ENCODE measurements around the gene CELSR1. TPM values are rescaled to one million over a fixed set of nuclear protein-coding genes. Genes with fewer than 3 reads are reported as not detected.
A peak's percentile ranks its signal among the peaks of the same experiment; 100 is the strongest.

CELSR1 gene
- total and polyA plus RNA-seq, 3 experiments from 2014 or later: 0.15 to 0.33 (median 0.30) TPM

GRCh38 chr22:46443850-46444389 is 93.5 kb downstream of the CELSR1 start:
- H3K27ac ChIP-seq (ENCODE audit: low read depth, low read length): no peak overlapping the region
- H3K4me1 Mint-ChIP-seq: no peaks in the 10 kb centered on the region
- no peaks in the 10 kb centered on the region for H3K9me3 ChIP-seq (ENCODE audit: low read length)
- no peak overlapping the region for H3K27ac Mint-ChIP-seq
- H3K4me3 Mint-ChIP-seq: no peak overlapping the region
- no peaks in the 10 kb centered on the region for H3K36me3 ChIP-seq (ENCODE audit: insufficient read depth, low read length)
- peaks cover 2 to 6% of the 10 kb centered on the region in 2 donors for H3K27me3 Mint-ChIP-seq
- H3K4me1 ChIP-seq (ENCODE audit: insufficient read depth, low read length): no peaks in the 10 kb centered on the region
- no peak for DNase-seq
- CTCF ChIA-PET: interaction anchor here (1.0 kb wide), 1 partner anchor 74 kb away, joined by 3 read pairs; no protein-coding TSS in a partner anchor
- no peak overlapping the region for H3K4me3 ChIP-seq (ENCODE audit: low read length)
- no peaks in the 10 kb centered on the region for H3K27me3 ChIP-seq (ENCODE audit: insufficient read depth, low read length, poor library complexity, severe bottlenecking)
- POLR2A ChIA-PET: no interaction called here
- H3K9me3 Mint-ChIP-seq: no peaks in the 10 kb centered on the region
- no peaks in the 10 kb centered on the region for H3K36me3 Mint-ChIP-seq

- H3K27me3 ChIP-seq (ENCODE audit: insufficient read depth, low read length, poor library complexity, severe bottlenecking): no peaks in the 10 kb centered on the region
- no peaks in the 10 kb centered on the region for H3K4me1 ChIP-seq (ENCODE audit: insufficient read depth, low read length)
- H3K27ac Mint-ChIP-seq: no peak overlapping the region
- no peak overlapping the region for H3K4me3 Mint-ChIP-seq
- no peaks in the 10 kb centered on the region for H3K36me3 ChIP-seq (ENCODE audit: insufficient read depth, low read length)
- no peaks in the 10 kb centered on the region for H3K36me3 Mint-ChIP-seq
- H3K27ac ChIP-seq (ENCODE audit: low read depth, low read length): no peak overlapping the region
- CTCF ChIA-PET: no interaction called here
- H3K4me1 Mint-ChIP-seq: no peaks in the 10 kb centered on the region
- no peak overlapping the region for H3K4me3 ChIP-seq (ENCODE audit: low read length)
- POLR2A ChIA-PET: no interaction called here
- peaks cover 2 to 6% of the 10 kb centered on the region in 2 donors for H3K27me3 Mint-ChIP-seq
- no peaks in the 10 kb centered on the region for H3K9me3 ChIP-seq (ENCODE audit: low read length)
- DNase-seq: no peak
- H3K9me3 Mint-ChIP-seq: no peaks in the 10 kb centered on the region
These were observed 95.1 kb downstream of the CELSR1 start for GRCh38 chr22:46442217-46442853.

GRCh38 chr22:46439576-46440465 is 97.6 kb downstream of the CELSR1 start:
- H3K27me3 ChIP-seq (ENCODE audit: insufficient read depth, low read length, poor library complexity, severe bottlenecking): no peaks in the 10 kb centered on the region
- H3K4me1 ChIP-seq (ENCODE audit: insufficient read depth, low read length): no peaks in the 10 kb centered on the region
- H3K36me3 Mint-ChIP-seq: no peaks in the 10 kb centered on the region
- CTCF ChIA-PET: no interaction called here
- POLR2A ChIA-PET: interaction anchor here (0.7 kb wide), 1 partner anchor 456 kb away, joined by 4 read pairs; no protein-coding TSS in a partner anchor
- H3K9me3 ChIP-seq (ENCODE audit: low read length): no peaks in the 10 kb centered on the region
- no peak overlapping the region for H3K4me3 ChIP-seq (ENCODE audit: low read length)
- H3K27ac ChIP-seq (ENCODE audit: low read depth, low read length): no peak overlapping the region
- no peaks in the 10 kb centered on the region for H3K36me3 ChIP-seq (ENCODE audit: insufficient read depth, low read length)
- H3K9me3 Mint-ChIP-seq: no peaks in the 10 kb centered on the region
- no peak overlapping the region for H3K4me3 Mint-ChIP-seq
- no peak overlapping the region for H3K27ac Mint-ChIP-seq
- H3K27me3 Mint-ChIP-seq: peaks cover 0 to 3% of the 10 kb centered on the region in 2 donors
- H3K4me1 Mint-ChIP-seq: no peaks in the 10 kb centered on the region
- no peak for DNase-seq

GRCh38 chr22:46439111-46439510 is 98.3 kb downstream of the CELSR1 start:
- no peaks in the 10 kb centered on the region for H3K36me3 Mint-ChIP-seq
- POLR2A ChIA-PET: no interaction called here
- H3K36me3 ChIP-seq (ENCODE audit: insufficient read depth, low read length): no peaks in the 10 kb centered on the region
- no peaks in the 10 kb centered on the region for H3K27me3 ChIP-seq (ENCODE audit: insufficient read depth, low read length, poor library complexity, severe bottlenecking)
- no peak for DNase-seq
- H3K4me3 Mint-ChIP-seq: no peak overlapping the region
- H3K27me3 Mint-ChIP-seq: peaks cover 0 to 3% of the 10 kb centered on the region in 2 donors
- no peak overlapping the region for H3K4me3 ChIP-seq (ENCODE audit: low read length)
- CTCF ChIA-PET: no interaction called here
- H3K27ac ChIP-seq (ENCODE audit: low read depth, low read length): no peak overlapping the region
- no peaks in the 10 kb centered on the region for H3K9me3 ChIP-seq (ENCODE audit: low read length)
- H3K4me1 Mint-ChIP-seq: peaks cover 0 to under 1% (median 0%) of the 10 kb centered on the region in 3 donors
- no peaks in the 10 kb centered on the region for H3K4me1 ChIP-seq (ENCODE audit: insufficient read depth, low read length)
- no peak overlapping the region for H3K27ac Mint-ChIP-seq
- H3K9me3 Mint-ChIP-seq: no peaks in the 10 kb centered on the region

- Histone ChIP-seq H3K36me3 (ENCODE audit: insufficient read depth, low read length) (no peaks in the 10 kb centered on the region), H3K27me3 (ENCODE audit: insufficient read depth, low read length, poor library complexity, severe bottlenecking) (no peaks in the 10 kb centered on the region), H3K4me1 (ENCODE audit: insufficient read depth, low read length) (peaks cover under 1% of the 10 kb centered on the region), H3K27ac (ENCODE audit: low read depth, low read length) (no peak overlapping the region), H3K4me3 (ENCODE audit: low read length) (no peak overlapping the region), H3K9me3 (ENCODE audit: low read length) (no peaks in the 10 kb centered on the region)
- no peak for DNase-seq
- Mint-ChIP-seq H3K4me3 (no peak overlapping the region), H3K27ac (peak overlapping the region in 1 of 8 donors; percentile 50), H3K36me3 (no peaks in the 10 kb centered on the region), H3K4me1 (peaks cover under 1 to 5% (median 2%) of the 10 kb centered on the region in 3 donors), H3K27me3 (peaks cover 0 to 3% of the 10 kb centered on the region in 2 donors), H3K9me3 (no peaks in the 10 kb centered on the region)
- POLR2A ChIA-PET: no interaction called here
- CTCF ChIA-PET: no interaction called here
These were observed 99.6 kb downstream of the CELSR1 start for GRCh38 chr22:46437671-46438440.

- Mint-ChIP-seq H3K9me3 (no peaks in the 10 kb centered on the region), H3K36me3 (peaks cover 0 to 4% (median 1%) of the 10 kb centered on the region in 3 donors), H3K4me1 (peaks cover 9 to 16% (median 12%) of the 10 kb centered on the region in 3 donors), H3K27ac (no peak overlapping the region), H3K27me3 (peaks cover 0 to 3% of the 10 kb centered on the region in 2 donors), H3K4me3 (no peak overlapping the region)
- peaks cover 12% of the 10 kb centered on the region for H3K4me1 ChIP-seq (ENCODE audit: insufficient read depth, low read length)
- no peak overlapping the region for H3K4me3 ChIP-seq (ENCODE audit: low read length)
- no peak overlapping the region for H3K27ac ChIP-seq (ENCODE audit: low read depth, low read length)
- no peaks in the 10 kb centered on the region for H3K9me3 ChIP-seq (ENCODE audit: low read length)
- no peaks in the 10 kb centered on the region for H3K27me3 ChIP-seq (ENCODE audit: insufficient read depth, low read length, poor library complexity, severe bottlenecking)
- CTCF ChIA-PET: no interaction called here
- DNase-seq: no peak
- POLR2A ChIA-PET: no interaction called here
- no peaks in the 10 kb centered on the region for H3K36me3 ChIP-seq (ENCODE audit: insufficient read depth, low read length)
These were observed 100.7 kb downstream of the CELSR1 start for GRCh38 chr22:46436595-46437175.

GRCh38 chr22:46433318-46433717 is 104.1 kb downstream of the CELSR1 start:
- no peak for DNase-seq
- H3K4me3 Mint-ChIP-seq: peak overlapping the region in 6 of 7 donors; percentile 32 to 89 (median 57)
- peak overlapping the region in 4 of 8 donors; percentile 29 to 72 (median 60) for H3K27ac Mint-ChIP-seq
- ChIA-PET POLR2A (no interaction called here), CTCF (no interaction called here)
- peaks cover 12% of the 10 kb centered on the region for H3K4me1 ChIP-seq (ENCODE audit: insufficient read depth, low read length)
- no peaks in the 10 kb centered on the region for H3K9me3 Mint-ChIP-seq
- no peaks in the 10 kb centered on the region for H3K27me3 Mint-ChIP-seq
- H3K4me1 Mint-ChIP-seq: peaks cover 10 to 20% (median 12%) of the 10 kb centered on the region in 3 donors
- no peak overlapping the region for H3K4me3 ChIP-seq (ENCODE audit: low read length)
- H3K36me3 ChIP-seq (ENCODE audit: insufficient read depth, low read length): no peaks in the 10 kb centered on the region
- H3K27me3 ChIP-seq (ENCODE audit: insufficient read depth, low read length, poor library complexity, severe bottlenecking): no peaks in the 10 kb centered on the region
- H3K27ac ChIP-seq (ENCODE audit: low read depth, low read length): no peak overlapping the region
- peaks cover 0 to 4% (median 1%) of the 10 kb centered on the region in 3 donors for H3K36me3 Mint-ChIP-seq
- no peaks in the 10 kb centered on the region for H3K9me3 ChIP-seq (ENCODE audit: low read length)
